GM18507 (cell line): ENCODE data around the gene MARCHF2.

Source experiments
- DNase-seq: peaks from one replicate; pipeline ENCODE4 v3.0.0; 2011; ENCODE audit warnings: low read depth; ENCODE audit not compliant: insufficient read length; ENCODE audit errors: extremely low spot score
- FAIRE-seq: peaks from 2 replicates; lab custom pipeline; 2011; peaks lifted over from hg19 to GRCh38; lab: Jason Lieb, UNC

The MARCHF2 gene

DNA sequence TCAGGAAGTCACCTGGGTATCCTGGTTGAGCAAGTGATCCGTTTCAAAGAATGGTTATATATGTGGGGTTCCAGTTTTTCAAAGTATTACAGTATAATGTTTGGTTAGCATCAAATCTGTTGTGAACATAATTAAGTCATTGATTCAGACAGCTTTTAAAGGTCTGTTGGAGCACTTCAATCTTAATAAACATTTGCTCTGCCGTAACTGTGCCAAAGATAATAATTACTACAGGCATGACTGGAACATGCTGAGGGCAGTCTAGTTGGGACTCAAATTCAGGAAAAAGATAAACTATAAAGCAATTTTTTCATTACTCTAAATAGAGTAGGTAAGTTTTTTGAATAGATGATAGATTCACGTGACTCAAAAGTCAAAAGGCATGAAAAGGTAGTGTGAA is 55.0 kb downstream of the MARCHF2 start:
- DNase-seq, result no peak
- no peak for FAIRE-seq

DNA sequence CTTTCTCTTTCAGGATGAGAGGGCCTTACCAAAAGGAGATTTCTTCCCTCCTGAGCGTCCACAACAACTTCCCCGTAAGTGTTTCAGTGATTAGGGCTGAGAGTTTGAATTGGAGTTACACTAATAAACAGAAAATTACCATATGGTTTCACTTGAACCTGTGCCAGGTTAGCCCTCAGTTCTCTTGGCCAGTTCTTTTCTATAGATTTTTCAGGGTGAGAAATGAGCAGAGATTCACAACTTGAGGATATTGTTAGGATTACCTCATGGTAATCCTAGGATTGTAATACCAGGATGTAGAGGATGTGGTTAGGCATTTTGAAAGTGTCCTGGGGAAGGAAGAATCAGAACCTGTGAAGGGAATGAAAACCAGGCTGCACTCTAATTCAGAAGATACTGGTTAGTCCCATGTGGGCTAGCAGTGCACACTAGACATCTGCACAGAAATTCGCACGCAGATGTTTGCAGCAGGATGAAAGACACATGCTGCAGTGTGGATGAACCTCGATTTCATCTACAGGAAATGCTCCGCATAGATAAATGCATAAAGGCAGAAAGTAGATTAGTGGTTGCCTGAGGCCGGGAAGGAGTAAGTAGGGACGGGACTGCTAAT is 55.8 kb downstream of the MARCHF2 start:
- FAIRE-seq, result no peak
- DNase-seq, result no peak

DNA sequence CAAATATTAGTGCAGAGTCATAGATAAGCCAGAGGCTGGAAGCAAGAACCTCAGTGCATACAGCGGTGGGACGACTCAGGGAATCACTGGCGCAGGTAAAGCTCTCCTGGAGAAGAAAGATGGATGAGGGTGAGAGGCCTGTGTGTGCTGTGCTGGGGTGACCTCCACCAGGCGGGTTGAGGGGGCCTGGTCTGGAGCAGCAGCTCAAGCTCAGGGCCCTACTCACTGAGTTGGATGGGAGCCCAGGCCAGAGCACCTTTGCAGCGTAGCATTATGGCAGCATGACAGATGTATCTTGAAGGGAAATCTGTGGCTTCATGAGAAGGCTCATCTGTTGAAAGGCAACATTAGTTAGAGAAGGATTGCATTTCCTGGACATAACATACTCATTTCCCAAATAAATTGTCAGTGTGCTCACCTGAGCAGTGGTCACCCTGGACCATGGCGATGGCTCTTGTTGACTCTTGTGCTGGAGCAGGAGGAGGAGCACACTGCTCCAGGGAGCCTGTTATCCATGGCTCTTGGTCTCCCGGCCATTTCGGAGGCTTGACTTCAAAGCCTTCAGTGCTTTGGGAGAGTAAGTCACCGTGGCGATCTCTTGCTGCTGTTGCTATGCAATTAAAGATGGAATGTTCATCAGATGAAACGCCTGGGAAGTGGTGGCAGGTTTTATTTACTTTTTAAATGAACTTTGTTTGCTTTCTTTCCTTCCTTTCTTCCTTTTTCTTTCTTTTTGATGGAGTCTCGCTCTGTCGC is 56.7 kb downstream of the MARCHF2 start:
- FAIRE-seq (no peak), DNase-seq (no peak)

DNA sequence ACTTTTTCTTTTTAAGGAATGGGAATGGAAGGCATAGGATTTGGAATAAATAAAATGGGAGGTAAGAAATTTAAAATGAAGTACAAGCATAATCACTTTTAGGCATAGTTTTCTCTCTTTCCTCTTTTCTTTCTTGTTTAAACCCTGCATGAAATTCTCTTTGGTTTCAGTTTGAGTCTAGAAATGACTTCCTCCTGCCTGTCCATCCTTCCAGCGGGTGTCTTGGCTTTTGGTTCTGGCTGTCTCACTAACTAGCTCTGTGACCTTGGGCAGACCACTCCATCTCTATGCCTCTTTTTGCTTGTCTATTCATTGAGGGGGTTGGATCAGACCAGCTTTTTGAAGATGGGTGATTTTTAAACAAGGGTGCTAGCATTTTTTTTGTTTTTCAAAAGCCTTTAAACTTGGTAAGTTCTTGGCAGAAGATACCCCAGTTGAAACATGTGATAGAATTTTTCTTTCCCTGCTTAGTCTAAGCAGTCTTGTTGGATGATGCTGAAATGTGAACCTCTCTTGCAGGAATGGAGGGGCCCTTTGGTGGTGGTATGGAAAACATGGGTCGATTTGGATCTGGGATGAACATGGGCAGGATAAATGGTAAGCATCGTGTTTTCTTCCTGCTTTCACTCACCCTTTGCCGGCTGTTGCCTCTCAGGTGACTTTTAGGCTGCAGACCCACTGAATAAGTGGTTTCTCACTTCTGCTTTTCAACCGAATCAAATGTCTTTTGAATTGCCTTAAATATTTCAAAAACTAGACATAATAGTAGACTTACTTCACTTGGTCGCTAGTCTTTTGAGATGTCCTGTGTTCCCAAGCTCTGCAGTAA is 60.8 kb downstream of the MARCHF2 start:
- peak; percentile 43 for DNase-seq
- FAIRE-seq, result peak; percentile 89

DNA sequence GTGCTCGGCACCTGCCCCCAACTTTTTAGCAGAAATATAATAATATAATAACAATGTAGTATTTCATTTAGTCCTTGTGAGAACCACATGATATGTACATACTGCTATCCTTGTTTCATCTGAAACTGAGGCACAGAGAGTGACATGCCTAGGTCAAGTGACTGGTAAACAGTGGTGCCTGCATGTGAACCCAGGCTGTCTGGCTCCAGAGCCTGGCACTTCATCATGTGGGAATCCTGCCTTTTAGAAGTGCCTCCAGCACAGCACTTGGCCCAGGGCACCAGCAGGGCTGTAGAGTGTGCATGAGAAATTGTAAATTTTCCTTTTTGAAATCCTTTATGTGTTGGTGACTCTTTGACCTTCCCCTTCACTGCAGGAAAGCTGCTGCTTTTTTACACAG is 61.9 kb downstream of the MARCHF2 start:
- no peak for DNase-seq
- no peak for FAIRE-seq

DNA sequence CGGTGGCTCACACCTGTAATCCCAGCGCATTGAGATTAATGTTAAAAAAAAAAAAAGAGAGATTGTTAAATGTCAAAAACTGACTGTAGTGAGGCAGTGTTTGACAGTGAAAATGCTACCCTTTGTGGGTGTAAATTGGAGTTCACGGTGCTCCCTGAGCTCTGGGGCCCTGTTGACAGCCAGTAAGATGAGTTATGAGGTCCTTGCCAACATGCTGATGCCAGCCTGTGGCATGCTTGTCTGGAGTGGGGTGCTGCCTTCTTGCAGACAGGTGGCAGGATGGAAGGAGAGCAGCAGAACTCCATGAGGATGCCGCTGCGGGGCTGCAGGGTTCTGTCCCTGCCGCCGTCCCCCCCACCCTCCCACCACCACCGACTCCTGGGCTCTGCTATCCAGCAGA is 63.4 kb downstream of the MARCHF2 start:
- no peak for DNase-seq
- no peak for FAIRE-seq

DNA sequence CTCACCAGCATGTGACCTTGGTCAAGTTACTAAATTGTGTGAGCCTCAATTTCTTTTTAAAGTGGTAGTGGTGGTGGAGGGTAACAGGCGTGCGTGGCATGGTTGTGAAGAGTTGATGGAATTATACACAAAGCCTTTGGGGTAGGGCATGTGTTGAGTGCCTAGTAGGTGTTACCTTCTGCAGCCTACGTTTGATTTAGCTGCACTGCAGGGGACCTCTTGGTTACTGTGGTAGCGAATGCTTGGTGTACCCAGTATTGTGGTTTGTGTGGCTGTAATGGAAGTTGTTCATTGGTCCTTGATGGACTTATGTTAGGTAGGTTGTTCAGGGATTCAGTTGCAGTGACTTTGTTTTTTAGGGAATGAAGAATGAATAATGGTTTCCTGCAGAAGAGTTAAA is 64.8 kb downstream of the MARCHF2 start:
- FAIRE-seq, result no peak
- no peak for DNase-seq

DNA sequence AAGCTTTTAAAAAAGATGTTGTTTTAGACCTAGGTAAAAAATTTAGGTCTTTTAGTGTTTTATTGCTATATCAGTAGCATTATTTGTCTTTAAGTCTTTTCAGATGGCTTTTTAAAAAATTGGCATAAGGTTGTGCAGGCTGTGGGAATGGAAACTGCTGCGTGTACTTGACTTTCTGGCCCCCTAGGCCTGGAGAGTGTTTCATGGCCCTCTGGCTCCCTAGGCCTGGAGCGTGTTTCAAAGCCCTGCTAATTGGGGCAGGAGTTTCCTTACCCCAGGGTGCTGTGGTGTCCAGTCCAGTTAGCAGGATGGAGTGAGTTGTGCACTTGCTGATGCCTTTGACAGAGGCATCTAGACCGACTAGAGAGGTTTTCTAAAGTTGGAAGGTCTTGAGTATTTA is 65.5 kb downstream of the MARCHF2 start:
- FAIRE-seq (no peak), DNase-seq (no peak)

DNA sequence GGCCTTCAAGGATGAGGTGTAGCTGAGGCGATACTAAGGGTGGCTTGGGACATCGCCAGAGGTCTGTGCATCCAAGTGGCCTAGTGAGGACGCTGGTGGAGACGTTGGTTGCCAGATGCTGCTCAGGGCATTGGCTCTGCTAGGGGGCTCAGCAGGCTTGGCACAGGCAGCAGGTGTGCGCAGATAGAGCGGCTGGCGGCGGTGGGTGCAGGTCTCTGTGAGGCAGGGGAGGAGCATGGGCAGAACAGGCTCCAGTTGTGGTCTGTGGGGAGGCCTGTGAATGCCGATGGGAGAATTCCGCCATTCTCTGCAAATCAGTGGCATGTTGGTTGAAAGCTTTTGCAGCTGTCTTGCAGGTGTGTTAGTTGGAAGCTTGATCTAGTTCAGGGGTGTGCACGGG is 68.1 kb downstream of the MARCHF2 start:
- DNase-seq (no peak), FAIRE-seq (no peak)

DNA sequence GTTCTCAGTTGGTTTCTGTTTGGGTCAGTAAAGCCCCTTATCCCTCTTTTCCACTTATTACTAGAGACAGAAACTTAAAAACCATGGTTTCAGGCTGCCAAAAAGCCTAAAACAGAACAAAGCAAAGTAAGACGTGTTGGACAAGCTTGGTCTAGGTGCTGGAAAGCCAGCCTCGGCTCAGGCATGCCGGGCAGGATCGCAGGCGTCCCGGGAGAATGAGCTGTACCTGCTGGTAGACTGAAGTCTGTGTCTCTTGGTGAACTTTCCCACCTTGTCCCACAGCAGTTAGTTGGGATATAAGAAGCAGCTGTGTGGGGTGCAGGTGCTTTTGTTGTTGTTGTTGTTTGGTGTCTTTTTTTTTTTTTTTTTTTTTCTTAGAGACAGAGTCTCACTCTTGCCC is 68.5 kb downstream of the MARCHF2 start:
- DNase-seq, result no peak
- no peak for FAIRE-seq

DNA sequence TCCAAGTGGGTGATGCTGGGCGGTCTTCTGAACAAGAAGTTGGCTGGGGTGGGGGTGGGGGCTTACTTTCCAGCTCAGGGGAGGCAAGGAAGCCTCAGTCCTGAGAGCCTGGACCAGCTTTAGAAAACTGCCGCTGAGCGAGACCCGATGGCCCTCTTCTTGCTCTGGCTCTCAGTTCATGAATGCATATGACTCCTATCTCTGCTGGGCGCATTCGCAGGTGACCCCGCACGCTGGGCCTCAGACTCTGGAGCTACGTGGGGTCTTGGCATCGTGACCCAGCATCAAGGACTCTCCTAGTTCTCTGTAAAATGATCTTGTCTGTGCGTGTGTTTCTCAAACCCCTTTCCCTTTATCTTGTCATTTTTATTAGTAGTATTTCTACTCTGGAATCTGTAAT is 69.6 kb downstream of the MARCHF2 start:
- DNase-seq (no peak), FAIRE-seq (no peak)

DNA sequence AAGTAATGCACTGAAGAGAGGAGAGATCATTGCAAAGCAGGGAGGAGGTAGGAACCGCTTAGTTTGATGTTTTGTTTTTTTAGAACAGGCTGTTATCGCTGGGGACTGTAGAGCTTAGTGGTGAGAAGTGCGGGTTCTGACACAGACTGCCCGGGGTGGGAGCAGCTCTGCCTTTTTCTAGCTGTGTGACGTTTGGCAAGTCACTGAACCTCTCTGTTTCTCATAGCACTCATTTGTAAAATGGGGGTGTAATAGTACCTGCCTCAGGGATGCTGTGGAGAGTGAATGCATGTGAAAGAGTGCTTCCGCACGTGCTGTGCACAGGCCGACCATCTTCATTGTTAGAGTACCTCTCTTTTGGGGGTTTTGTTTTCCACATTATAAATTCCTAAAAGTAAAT is 70.1 kb downstream of the MARCHF2 start:
- no peak for FAIRE-seq
- DNase-seq, result no peak

DNA sequence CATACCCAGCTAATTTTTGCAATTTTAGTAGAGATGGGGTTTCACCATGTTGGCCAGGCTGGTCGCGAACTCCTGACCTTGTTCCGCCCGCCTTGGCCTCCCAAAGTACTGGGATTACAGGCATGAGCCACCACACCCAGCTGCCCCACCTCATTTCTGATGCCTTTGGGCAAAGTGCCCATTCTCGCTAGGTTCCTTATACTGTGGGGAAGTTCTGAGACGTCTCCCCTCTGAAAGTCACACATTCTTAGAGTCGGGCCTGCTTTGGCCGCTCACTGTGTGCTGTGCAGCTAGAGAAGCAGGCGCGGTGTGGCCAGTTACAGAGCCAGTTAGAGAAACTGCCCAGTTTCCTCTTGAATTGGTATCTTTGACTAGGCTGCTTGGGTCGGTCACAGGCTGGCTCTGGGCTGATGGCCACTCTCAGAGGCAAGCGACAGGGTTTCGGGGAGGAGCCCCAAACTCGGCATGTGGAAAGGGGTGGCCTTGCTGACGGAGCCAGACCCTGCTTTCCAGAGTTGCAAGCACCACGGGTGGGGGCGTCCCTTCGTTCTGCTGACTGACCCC is 71.3 kb downstream of the MARCHF2 start:
- DNase-seq, result no peak
- FAIRE-seq, result no peak

DNA sequence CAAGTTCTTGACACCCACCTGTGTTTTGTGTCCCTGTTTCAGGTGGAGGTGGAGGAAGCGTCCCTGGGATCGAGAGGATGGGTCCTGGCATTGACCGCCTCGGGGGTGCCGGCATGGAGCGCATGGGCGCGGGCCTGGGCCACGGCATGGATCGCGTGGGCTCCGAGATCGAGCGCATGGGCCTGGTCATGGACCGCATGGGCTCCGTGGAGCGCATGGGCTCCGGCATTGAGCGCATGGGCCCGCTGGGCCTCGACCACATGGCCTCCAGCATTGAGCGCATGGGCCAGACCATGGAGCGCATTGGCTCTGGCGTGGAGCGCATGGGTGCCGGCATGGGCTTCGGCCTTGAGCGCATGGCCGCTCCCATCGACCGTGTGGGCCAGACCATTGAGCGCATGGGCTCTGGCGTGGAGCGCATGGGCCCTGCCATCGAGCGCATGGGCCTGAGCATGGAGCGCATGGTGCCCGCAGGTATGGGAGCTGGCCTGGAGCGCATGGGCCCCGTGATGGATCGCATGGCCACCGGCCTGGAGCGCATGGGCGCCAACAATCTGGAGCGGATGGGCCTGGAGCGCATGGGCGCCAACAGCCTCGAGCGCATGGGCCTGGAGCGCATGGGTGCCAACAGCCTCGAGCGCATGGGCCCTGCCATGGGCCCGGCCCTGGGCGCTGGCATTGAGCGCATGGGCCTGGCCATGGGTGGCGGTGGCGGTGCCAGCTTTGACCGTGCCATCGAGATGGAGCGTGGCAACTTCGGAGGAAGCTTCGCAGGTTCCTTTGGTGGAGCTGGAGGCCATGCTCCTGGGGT is 72.7 kb downstream of the MARCHF2 start:
- DNase-seq, result no peak
- no peak for FAIRE-seq

DNA sequence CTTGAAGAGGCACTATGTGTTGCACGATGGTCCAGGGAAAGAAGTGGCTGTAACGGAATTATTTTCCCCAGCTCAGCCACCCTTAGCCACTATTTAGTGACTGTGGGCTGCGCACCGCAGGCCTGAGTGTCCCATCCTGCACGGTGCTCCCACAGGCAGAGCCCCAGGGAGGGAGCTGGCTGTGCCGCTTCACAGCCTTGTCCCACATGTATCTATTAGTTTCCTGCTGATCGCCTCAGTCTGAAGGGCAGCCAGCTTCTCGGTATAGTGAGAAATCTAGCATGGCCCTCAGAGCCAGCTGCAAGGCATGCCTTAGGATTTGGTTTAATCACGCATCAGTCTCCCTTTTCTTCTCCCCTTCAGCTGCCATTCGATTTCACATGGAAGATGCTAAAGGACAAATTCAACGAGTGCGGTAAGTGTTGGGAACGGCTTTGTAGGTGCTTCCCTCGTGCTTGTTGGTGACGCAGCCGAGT is 73.6 kb downstream of the MARCHF2 start:
- FAIRE-seq (no peak), DNase-seq (no peak)

DNA sequence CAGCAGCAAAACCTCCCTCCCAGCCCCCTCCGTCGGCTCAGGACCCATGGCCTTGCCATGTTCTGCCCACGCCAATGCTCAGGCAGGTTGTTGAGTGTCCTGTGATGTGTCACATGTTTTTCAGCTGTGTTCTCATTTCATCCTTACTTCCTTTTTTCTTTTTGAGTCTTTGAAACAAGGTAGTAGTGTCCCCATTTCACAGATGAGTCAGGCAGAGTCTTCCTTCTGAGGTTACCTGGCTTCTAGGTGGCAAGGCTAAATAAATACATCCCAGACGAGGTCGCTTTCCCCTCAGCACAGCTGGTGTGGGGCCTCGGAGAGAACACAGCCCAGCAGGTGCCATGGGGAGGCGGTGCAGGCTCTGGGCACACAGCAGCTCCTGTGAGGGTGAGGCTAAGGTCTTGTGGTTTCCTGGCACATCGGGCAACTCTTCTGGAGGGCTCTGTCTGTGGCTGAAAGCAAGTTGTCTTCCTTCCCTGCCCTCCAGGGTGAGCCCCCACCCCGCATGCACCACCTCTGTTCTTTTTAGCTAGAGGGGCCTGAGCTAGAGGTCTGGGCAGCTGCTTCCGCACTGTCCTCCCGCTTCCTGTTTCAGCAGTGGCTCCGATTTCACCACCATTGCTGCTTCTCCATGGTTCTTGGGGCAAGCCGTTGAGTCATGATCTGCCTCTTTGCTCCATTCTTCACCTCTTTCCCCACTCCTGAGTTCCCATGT is 74.2 kb downstream of the MARCHF2 start:
- FAIRE-seq (peak; percentile 89), DNase-seq (no peak)

DNA sequence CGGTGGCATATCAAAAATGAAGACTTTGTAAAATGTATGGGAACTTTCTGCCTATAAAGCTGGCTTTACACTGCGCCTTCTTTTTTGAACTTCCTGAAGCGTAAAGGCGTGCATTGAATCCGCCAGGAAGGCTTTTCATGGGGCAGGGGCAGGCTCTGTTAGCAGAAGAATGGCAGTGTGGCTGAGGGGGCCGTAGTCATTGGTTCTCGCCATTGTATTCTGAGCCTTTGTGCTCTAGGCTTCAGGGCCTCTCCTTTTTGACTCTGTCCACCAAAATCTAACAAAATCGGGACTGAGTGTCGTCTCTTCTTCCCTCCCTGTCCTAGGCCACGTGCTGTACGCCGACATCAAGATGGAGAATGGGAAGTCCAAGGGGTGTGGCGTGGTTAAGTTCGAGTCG is 75.3 kb downstream of the MARCHF2 start:
- DNase-seq, result no peak
- FAIRE-seq, result no peak
